GM12878 (cell line): Measurements from ENCODE around the gene LAS1L. TPM values are rescaled to one million over a fixed set of nuclear protein-coding genes. Genes with fewer than 3 reads are reported as not detected.
"Not testable (repeated sequence)": the region's sequence is repeated elsewhere in the genome, so short reads cannot be mapped to it uniquely, and the experiment has no call there.

ENCODE experiments used
- ATAC-seq: fragments of 200-7000 bp; cut with Tn5 transposase; 3 replicates; pipeline ENCODE4 v1.9.1; 2020; ENCODE audit warnings: mild to moderate bottlenecking, moderate library complexity
- BruUV-seq: library from RNA; stranded (reverse); fragments of 400-500 nt; replicated peaks from 2 replicates; lab custom pipeline; 2021; lab: Mats Ljungman, UMichigan
- CTCF ChIA-PET: fragments of 300-600 bp; sonication (Branson Sonifier 250); formaldehyde crosslinking; extraction: SDS; loops from one replicate; lab custom pipeline; 2021; ENCODE audit warnings: inconsistent platforms; lab: Yijun Ruan, JAX
- POLR2A ChIA-PET: fragments of 350-600 bp; formaldehyde crosslinking; extraction: SDS; loops from one replicate; lab custom pipeline; 2021; ENCODE audit warnings: inconsistent platforms; lab: Charles Lee
- RAD21 ChIA-PET: fragments of 300-600 bp; sonication (Branson Sonifier 250); formaldehyde crosslinking; loops from one replicate; lab custom pipeline; 2023; ENCODE audit warnings: antibody characterized with exemption; ENCODE audit not compliant: unreplicated experiment; lab: Charles Lee
- SMC1A ChIA-PET: fragments of 300-600 bp; sonication (Branson Sonifier 250); formaldehyde crosslinking; loops from one replicate; lab custom pipeline; 2023; ENCODE audit not compliant: unreplicated experiment, uncharacterized antibody; lab: Charles Lee
- DNase-seq: peaks from one replicate; pipeline ENCODE4 v3.0.0-alpha.2; 2011; ENCODE audit warnings: low read depth, low spot score
- FAIRE-seq: peaks from 3 replicates; lab custom pipeline; 2011; peaks lifted over from hg19 to GRCh38; lab: Jason Lieb, UNC
- H2AFZ ChIP-seq: 2 replicates; pipeline ENCODE4 v1.6.0; 2011; ENCODE audit warnings: low read depth, low read length, control low read depth; ENCODE audit not compliant: control insufficient read depth
- H3K27ac ChIP-seq: 2 replicates; pipeline ENCODE4 v1.5.1; 2011; ENCODE audit warnings: control low read depth; ENCODE audit not compliant: control insufficient read depth, insufficient read depth
- H3K27me3 ChIP-seq, 2 experiments: replicated peaks in 1 of 2; 2 replicates each; pipeline versions ENCODE4 v1.6.0 to v1.6.1; 2011; ENCODE audit warnings: low read length in 1 of 2; ENCODE audit not compliant: control insufficient read depth in 2 of 2, insufficient read depth in 2 of 2
- H3K36me3 ChIP-seq, 2 experiments: 2 replicates each; pipeline ENCODE4 v1.5.1; 2011; ENCODE audit warnings: low read length in 1 of 2; ENCODE audit not compliant: control insufficient read depth in 2 of 2, insufficient read depth in 2 of 2
- H3K4me1 ChIP-seq: 2 replicates; pipeline ENCODE4 v1.6.1; 2011; ENCODE audit warnings: mild to moderate bottlenecking, low read length, moderate library complexity, mixed read lengths; ENCODE audit not compliant: control insufficient read depth, insufficient read depth
- H3K4me2 ChIP-seq: 2 replicates; pipeline ENCODE4 v1.6.0; 2011; ENCODE audit warnings: control low read depth; ENCODE audit not compliant: control insufficient read depth, insufficient read depth
- H3K4me3 ChIP-seq: fragments of 200-600 bp; sonication (generic); 2 replicates; pipeline ENCODE4 v1.5.1; 2016
- H3K79me2 ChIP-seq: 2 replicates; pipeline ENCODE4 v1.6.0; 2011; ENCODE audit warnings: low read length; ENCODE audit not compliant: control insufficient read depth, insufficient read depth
- H3K9ac ChIP-seq: 2 replicates; pipeline ENCODE4 v1.8.0; 2011; ENCODE audit warnings: low read length, control low read depth, mixed read lengths; ENCODE audit not compliant: control insufficient read depth, insufficient read depth
- H3K9me3 ChIP-seq: replicated peaks from 3 replicates; pipeline ENCODE4 v1.5.1; 2011; ENCODE audit warnings: mild to moderate bottlenecking, low read length; ENCODE audit not compliant: control insufficient read depth, insufficient read depth
- H4K20me1 ChIP-seq: 2 replicates; pipeline ENCODE4 v1.6.0; 2011; ENCODE audit not compliant: control insufficient read depth, insufficient read depth
- CBFB ChIP-seq: IDR thresholded peaks from 2 replicates; pipeline ENCODE4 v1.6.1; 2016; ENCODE audit warnings: antibody characterized with exemption, low read depth
- EP300 ChIP-seq, 2 experiments: fragments of 150-350 bp in 1 of 2; IDR thresholded peaks; 2 replicates each; pipeline ENCODE4 v1.6.1; 2011 to 2012; ENCODE audit warnings: low read depth in 2 of 2, low read length in 2 of 2, borderline replicate concordance in 1 of 2, improper control_type of control experiment in 1 of 2, inconsistent platforms in 1 of 2; ENCODE audit not compliant: control insufficient read depth in 1 of 2
- MEF2B ChIP-seq: fragments of 450-650 bp; IDR thresholded peaks from 2 replicates; pipeline ENCODE4 v1.6.1; 2018; ENCODE audit warnings: mild to moderate bottlenecking, moderate library complexity; ENCODE audit not compliant: partially characterized antibody, poor library complexity, severe bottlenecking
- MXI1 ChIP-seq: fragments of 150-350 bp; IDR thresholded peaks from 2 replicates; pipeline ENCODE4 v1.6.1; 2011; ENCODE audit warnings: low read depth, mild to moderate bottlenecking, inconsistent platforms, low read length, improper control_type of control experiment
- RCOR1 ChIP-seq: conservative IDR thresholded peaks from 2 replicates; pipeline ENCODE4 v1.6.1; 2012; ENCODE audit warnings: low read depth, low read length, improper control_type of control experiment
- TCF7 ChIP-seq: IDR thresholded peaks from 2 replicates; pipeline ENCODE4 v1.6.1; 2014; ENCODE audit warnings: antibody characterized with exemption, borderline replicate concordance
- YBX1 ChIP-seq: fragments of 450-650 bp; IDR thresholded peaks from 2 replicates; pipeline ENCODE4 v1.6.1; 2016; ENCODE audit warnings: antibody characterized with exemption
- WGBS: methylation state at CpG from one replicate; pipeline ENCODE4 v1.1.6; 2016; ENCODE audit warnings: low lambda C conversion rate; ENCODE audit not compliant: insufficient replicate concordance, insufficient coverage; ENCODE audit errors: missing lambda C conversion rate; 5-methylcytosine and 5-hydroxymethylcytosine counted together
- in situ Hi-C: fragments of 300-500 bp; cut with MboI; formaldehyde crosslinking; loops from 9 replicates; pipeline ENCODE4 v1.14.3; 2018; ENCODE audit warnings: mixed read lengths
- intact Hi-C: fragments of 100-400 bp; cut with micrococcal nuclease; formaldehyde crosslinking; loops from one replicate; pipeline ENCODE4 v1.14.2; 2022; ENCODE audit not compliant: unreplicated experiment
- polyA plus RNA-seq, 11 experiments: library from polyadenylated mRNA; depleted of rRNA in 4 of 11; unstranded in 6 of 11; stranded (reverse) in 5 of 11; fragments of >200 nt; fragmentation: Nextera tagmentation in 4 of 11; fragmentation: Illumina TruSeq in 1 of 11; extraction: Ambion mirVana in 4 of 11; extraction: Trizol in 1 of 11; gene quantifications; 1 replicate in 1 of 11; 2 replicates in 10 of 11; pipeline versions ENCODE4 v1.2.1 to v1.2.3, GENCODE V29; 2011 to 2016; ENCODE audit warnings: inconsistent platforms in 2 of 11, missing spikeins in 2 of 11, low read depth in 1 of 11
- total RNA-seq, 4 experiments: library from RNA; depleted of rRNA in 3 of 4; stranded (reverse); fragments of >200 nt in 3 of 4; fragmentation: Illumina TruSeq in 1 of 4; extraction: Trizol in 1 of 4; gene quantifications; 2 replicates each; pipeline versions ENCODE4 v1.2.1 to v1.2.3, GENCODE V29; 2013 to 2021
- TF ChIP-seq, protein P1 (sequence below): fragments of 450-650 bp; IDR thresholded peaks from 2 replicates; pipeline ENCODE4 v1.6.1; 2017; ENCODE audit warnings: mild to moderate bottlenecking, low read depth, inconsistent platforms; ENCODE audit not compliant: poor library complexity, severe bottlenecking
- TF ChIP-seq, protein P2 (sequence below): fragments of 450-650 bp; IDR thresholded peaks from 2 replicates; pipeline ENCODE4 v1.6.1; 2018; ENCODE audit warnings: borderline replicate concordance, mild to moderate bottlenecking; ENCODE audit not compliant: partially characterized antibody

The LAS1L gene
- total and polyA plus RNA-seq, 10 of the 15 experiments (the other 5 are each of a cell fraction or from before 2014, with no cell fraction given): 27.4 to 100 (median 56.4) TPM

- H3K36me3 ChIP-seq: no peaks in the 10 kb centered on the region
- H3K27ac ChIP-seq: no peak overlapping the region
- no peak overlapping the region for H3K4me2 ChIP-seq
- RAD21 ChIA-PET: no interaction called here
- in situ Hi-C loops (no loop called here), intact Hi-C loops (no loop called here)
- SMC1A ChIA-PET: no interaction called here
- CTCF ChIA-PET: no interaction called here
- H3K4me1 ChIP-seq: no peaks in the 10 kb centered on the region
- no peak overlapping the region for H3K4me3 ChIP-seq
- WGBS: 32% methylated on average over 3 of the region's 3 CpGs
- FAIRE-seq (no peak), ATAC-seq (no peak), DNase-seq (no peak)
- POLR2A ChIA-PET: no interaction called here
- no peaks in the 10 kb centered on the region for H3K27me3 ChIP-seq
- H3K9me3 ChIP-seq: no peaks in the 10 kb centered on the region
- H4K20me1 ChIP-seq: no peaks in the 10 kb centered on the region
- TF ChIP-seq, protein P1, sequence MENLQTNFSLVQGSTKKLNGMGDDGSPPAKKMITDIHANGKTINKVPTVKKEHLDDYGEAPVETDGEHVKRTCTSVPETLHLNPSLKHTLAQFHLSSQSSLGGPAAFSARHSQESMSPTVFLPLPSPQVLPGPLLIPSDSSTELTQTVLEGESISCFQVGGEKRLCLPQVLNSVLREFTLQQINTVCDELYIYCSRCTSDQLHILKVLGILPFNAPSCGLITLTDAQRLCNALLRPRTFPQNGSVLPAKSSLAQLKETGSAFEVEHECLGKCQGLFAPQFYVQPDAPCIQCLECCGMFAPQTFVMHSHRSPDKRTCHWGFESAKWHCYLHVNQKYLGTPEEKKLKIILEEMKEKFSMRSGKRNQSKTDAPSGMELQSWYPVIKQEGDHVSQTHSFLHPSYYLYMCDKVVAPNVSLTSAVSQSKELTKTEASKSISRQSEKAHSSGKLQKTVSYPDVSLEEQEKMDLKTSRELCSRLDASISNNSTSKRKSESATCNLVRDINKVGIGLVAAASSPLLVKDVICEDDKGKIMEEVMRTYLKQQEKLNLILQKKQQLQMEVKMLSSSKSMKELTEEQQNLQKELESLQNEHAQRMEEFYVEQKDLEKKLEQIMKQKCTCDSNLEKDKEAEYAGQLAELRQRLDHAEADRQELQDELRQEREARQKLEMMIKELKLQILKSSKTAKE: no peak
- TF ChIP-seq MXI1: no peak
- no peak for TF ChIP-seq RCOR1
- TF ChIP-seq, protein P2, sequence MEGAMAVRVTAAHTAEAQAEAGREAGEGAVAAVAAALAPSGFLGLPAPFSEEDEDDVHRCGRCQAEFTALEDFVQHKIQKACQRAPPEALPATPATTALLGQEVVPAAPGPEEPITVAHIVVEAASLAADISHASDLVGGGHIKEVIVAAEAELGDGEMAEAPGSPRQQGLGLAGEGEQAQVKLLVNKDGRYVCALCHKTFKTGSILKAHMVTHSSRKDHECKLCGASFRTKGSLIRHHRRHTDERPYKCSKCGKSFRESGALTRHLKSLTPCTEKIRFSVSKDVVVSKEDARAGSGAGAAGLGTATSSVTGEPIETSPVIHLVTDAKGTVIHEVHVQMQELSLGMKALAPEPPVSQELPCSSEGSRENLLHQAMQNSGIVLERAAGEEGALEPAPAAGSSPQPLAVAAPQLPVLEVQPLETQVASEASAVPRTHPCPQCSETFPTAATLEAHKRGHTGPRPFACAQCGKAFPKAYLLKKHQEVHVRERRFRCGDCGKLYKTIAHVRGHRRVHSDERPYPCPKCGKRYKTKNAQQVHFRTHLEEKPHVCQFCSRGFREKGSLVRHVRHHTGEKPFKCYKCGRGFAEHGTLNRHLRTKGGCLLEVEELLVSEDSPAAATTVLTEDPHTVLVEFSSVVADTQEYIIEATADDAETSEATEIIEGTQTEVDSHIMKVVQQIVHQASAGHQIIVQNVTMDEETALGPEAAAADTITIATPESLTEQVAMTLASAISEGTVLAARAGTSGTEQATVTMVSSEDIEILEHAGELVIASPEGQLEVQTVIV: no peak
- TF ChIP-seq EP300 (IDR thresholded peaks at IDR 0.05; ENCODE audit: borderline replicate concordance in 1 of 2, control insufficient read depth in 1 of 2, low read depth in 2 of 2, low read length in 2 of 2): no peak
- TF ChIP-seq TCF7: no peak
- TF ChIP-seq YBX1: no peak
- TF ChIP-seq MEF2B: no peak
- TF ChIP-seq CBFB: no peak
- no peak overlapping the region for H2AFZ ChIP-seq
- no peaks in the 10 kb centered on the region for H3K79me2 ChIP-seq
- no TSS peak for BruUV-seq
- H3K9ac ChIP-seq: no peak overlapping the region
Measured at GRCh38 chrX:65480960-65481359, 53.6 kb downstream of the LAS1L start.

- H3K36me3 ChIP-seq, H3K4me3 ChIP-seq, in situ Hi-C loops, H3K27ac ChIP-seq, H4K20me1 ChIP-seq, H3K4me1 ChIP-seq, H3K27me3 ChIP-seq, intact Hi-C loops, H3K79me2 ChIP-seq, DNase-seq, FAIRE-seq, H3K9me3 ChIP-seq, POLR2A ChIA-PET, RAD21 ChIA-PET, ATAC-seq, H2AFZ ChIP-seq, BruUV-seq, H3K9ac ChIP-seq, H3K4me2 ChIP-seq: not testable (repeated sequence)
- CTCF ChIA-PET: interaction anchor here (1.5 kb wide), 1 partner anchor 27 kb away, joined by 4 read pairs; no protein-coding TSS in a partner anchor
- SMC1A ChIA-PET: interaction anchor here (0.6 kb wide), 1 partner anchor 281 kb away, joined by 3 read pairs; no protein-coding TSS in a partner anchor
- 35% methylated on average over 3 of the region's 3 CpGs for WGBS
Measured at GRCh38 chrX:65479102-65479501, 55.5 kb downstream of the LAS1L start.
